Suppressor macrophage treated with lipopolysaccharide for 4 hours (primary cell): ENCODE results near the gene NFATC1.
"Not testable (repeated sequence)": the region's sequence is repeated elsewhere in the genome, so short reads cannot be mapped to it uniquely, and the experiment has no call there.

Source experiments
- DNase-seq: peaks from one replicate; pipeline ENCODE4 v3.0.0-alpha.2; 2020

Gene NFATC1

DNA sequence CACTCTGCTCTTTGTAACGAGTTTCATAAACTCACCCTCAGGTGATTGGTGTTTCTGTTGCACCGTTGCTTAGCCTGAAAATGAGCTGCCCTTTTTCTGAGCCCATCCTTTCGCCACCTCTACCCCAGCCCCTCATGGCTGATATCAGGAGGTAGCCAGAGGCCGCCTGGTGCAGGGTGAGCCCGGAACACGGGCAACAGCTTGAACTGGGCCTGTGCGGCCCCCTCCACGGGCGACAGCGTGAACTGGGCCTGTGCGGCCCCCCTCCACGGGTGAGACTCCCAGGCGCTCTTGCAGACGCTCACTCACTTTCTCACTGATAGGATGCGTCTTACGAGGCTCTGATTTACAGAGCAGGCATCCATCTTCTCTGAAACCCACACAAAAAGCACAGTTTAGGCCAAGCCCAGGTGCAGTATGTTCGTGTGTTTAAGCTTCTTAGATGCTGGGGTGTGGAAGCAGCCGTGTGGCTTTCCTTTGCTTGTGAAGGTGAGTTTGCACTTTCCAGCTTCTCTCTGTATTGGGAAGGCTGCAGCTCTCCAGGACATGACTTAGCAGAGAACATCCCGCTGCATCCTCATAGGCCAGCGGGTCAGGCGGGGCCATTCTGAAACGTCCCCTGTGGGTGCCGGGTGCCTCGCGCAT lies 83.5 kb downstream of the NFATC1 start:
- DNase-seq, result no peak

DNA sequence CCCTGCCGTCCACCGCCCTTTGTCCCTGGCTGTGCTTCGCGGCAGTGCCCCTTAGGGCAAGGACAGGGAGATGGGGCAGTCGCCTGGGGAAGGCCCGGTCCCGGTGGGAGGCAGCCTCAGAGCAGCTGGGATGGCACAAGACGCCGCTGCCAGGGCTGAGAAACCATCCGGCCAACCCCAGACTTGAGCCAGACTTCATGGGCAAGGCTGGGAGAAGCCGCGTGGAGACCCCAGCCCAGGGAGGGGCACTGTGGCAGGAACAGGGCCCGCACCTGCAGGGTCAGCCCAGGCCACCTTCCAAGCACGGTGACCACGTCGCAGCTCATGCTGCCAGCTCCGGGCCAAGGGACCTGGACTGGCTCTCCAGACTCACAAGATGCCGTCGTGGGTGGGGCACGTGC lies 84.0 kb downstream of the NFATC1 start:
- no peak for DNase-seq

DNA sequence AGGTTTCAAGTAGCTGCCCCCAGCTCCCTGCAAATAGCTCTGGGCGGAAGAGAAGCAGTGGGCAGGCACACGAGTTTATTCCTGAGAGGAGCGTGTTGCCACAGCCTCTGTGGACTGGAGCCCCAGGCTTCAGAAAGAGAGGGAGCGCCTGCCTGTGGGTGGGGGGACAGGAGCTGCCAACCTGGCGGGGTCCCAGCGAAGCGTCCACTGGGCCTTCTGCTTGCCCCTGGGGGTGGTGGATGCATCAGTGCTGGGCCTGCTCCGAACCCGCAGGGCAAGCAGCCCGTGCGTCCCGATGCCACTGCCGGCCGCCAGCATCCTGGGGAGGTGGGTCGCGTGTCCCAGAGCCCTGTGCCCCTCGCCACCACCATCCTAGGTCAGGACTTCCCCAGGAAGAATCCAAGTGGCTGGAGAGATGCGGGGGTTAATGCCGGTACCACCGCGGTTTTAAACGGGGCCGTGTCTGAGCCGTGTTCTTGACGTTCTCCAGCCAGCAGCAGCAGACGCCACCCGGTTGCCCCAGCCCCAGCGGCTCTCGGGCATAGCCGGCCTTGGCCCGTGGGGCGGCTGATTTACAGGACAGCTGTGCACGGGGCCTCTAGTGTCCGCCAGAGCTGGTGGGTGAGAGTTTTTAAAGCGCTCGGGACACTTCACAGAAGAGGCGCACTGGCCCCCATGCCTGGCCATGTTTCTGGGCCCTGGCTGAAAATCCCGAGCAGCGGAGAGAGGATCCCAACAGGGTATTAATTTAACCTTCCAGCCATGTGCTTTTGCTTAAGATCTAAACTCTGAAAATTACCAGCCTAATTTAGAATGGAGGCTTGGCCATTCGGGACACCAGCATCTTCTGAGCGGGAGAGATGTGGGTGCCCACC lies 84.7 kb downstream of the NFATC1 start:
- DNase-seq, result no peak

DNA sequence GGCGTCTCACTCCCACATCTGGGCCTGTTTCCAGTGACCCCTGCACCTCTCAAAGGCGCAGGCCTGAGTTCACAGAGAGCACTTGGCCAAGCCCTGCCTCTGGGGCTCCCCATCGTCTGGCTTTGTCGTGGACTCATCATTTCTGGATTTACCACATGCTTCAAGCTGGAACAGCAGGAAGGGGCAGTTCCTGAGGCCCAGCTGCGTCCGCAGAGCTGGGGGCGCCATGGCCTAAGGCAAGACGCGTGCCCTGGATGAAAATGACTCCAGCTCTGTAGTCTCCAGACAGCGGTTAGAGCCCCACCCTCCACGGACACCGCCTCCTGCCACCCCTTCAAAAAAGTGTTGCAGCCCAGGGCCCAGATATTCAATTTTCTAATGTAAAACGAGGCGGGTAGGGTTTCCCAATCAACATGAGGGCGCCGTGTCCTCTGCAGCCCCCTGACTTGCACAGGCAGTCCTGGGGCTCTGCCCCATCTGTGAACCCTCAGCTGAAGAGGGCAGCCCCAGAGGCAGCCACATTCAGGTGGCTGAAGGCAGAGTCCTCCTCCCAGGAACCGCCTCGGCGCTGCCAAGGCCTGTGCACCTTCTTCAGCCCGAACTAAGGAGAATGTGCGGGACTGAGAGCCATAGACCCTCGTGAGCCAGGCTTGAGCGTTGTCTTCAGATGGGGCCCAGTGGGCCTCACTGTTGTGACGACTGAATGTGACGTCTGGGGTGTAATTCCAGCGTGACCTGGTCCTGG lies 85.5 kb downstream of the NFATC1 start:
- no peak for DNase-seq

DNA sequence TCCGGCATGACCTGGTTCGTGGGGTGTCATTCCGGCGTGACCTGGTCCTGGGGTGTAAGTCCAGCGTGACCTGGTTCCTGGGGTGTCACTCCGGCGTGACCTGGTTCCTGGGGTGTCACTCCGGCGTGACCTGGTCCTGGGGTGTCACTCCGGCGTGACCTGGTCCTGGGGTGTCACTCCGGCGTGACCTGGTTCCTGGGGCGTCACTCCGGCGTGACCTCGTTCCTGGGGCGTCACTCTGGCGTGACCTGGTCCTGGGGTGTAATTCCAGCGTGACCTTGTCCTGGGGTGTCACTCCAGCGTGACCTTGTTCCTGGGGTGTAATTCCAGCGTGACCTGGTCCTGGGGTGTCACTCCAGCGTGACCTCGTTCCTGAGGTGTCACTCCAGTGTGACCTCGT lies 87.7 kb downstream of the NFATC1 start:
- not testable (repeated sequence) for DNase-seq

DNA sequence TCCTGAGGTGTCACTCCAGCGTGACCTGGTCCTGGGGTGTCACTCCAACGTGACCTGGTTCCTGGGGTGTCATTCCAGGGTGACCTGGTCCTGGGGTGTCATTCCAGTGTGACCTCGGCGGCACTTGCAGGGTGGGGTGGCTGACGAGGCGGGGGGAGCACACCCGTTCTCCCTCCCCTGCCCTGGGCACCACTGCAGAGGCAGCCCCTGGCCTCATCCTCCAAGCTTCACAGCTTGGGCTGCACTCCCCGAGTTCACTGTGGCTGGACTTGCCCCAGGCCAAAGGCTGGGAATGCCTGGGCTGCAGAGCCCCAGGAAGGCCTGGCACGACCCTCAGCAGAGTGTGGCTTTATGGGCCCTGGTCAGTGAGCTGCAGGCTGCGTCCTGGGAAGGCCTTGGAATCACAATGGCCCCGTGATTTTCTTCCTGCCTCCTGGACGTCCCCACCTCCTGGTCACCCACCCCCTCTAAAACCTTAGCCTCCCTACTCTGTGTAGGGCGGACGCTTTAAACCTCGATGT lies 88.3 kb downstream of the NFATC1 start:
- DNase-seq, result no peak

DNA sequence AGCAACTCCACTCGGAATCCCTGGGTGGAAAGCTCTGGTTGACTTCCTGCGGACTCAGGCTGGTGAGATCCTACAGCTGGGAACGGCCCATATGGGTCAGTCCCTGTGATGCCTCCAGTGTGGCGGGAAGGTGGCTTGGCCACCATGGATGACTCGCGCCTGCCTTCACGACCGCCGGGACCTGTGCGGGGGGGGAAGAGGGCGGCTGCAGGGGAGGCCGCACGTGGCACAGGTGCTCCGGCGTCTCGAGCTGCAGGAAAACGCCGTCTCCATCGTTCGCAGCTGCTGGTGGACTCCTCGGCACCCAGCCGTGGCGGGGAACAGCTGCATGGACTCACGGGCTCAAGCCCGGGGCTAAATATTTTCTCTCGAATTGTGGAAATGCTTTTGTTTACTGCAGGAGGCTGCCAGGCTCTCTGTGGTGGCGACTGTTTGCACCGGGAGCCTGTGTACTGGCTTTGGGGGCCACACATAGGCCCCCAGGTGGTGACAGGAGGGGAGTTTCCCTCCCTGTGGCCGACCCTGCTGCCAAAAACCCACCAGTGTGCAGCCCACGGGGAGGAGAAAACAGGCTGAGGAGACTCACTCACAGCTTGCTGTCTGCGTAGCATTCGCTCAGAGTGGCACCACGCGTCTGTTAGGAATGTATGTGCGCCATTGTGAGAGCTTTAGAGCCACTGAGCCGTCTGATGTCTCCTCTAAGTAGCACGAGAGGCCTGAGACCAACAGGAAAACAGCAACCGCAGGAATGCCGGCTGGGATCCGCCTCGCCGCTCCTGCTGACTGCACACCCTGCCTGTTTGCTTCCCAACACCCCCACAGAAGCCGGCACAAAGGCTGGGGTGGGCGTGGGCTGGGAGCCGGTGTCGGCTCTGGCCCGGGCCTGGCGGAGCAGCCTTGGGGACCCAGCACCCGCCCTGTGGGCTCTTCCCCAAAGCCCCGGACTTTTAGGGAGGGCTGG lies 89.2 kb downstream of the NFATC1 start:
- no peak for DNase-seq

DNA sequence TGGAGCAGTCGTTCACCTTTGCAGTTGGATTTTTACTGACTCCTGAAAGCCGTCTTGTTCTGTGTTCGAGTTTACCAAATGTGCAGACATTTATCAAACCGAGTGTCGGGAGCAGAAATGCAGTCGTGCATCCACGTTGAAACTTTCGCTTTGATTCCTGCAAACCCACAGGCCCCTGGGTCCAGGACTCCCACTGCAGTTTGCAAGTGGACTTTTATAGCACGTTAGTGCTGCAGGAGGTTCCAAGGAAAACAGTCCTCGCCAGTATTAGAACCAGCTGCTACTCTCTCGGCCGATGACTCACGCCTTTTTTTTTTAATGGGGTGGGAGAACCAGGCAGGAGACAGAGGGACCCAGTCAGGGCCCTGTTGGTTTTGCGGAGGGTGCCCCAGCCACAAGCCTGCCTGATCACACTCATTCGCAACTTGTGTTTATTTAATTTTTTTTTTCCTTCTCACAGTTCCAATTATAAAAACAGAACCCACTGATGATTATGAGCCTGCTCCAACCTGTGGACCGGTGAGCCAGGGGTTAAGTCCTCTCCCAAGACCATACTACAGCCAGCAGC lies 90.1 kb downstream of the NFATC1 start:
- DNase-seq, result no peak

DNA sequence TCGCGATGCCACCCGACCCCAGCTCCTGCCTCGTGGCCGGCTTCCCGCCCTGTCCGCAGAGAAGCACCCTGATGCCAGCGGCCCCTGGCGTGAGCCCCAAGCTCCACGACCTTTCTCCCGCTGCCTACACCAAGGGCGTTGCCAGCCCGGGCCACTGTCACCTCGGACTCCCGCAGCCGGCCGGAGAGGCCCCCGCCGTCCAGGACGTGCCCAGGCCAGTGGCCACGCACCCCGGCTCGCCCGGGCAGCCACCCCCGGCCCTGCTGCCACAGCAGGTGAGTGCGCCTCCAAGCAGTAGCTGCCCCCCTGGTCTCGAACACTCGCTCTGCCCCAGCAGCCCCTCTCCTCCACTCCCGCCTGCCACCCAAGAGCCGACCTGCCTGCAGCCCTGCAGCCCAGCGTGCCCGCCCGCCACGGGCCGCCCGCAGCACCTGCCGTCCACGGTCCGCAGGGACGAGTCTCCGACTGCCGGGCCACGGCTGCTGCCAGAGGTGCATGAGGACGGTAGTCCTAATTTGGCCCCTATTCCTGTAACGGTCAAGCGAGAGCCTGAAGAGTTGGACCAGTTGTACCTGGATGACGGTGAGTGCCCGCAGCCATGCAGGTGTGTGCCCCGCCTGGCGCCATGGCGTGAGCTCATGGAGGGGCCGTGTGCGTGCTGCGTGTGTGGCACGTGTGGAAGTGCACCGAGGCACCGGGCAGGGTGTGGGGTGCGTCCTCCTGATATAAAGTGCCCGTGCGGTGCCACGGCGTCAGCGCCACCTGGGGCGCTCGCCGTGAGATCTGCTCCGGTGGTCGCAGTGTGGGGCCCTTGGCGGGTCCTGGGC lies 90.8 kb downstream of the NFATC1 start:
- DNase-seq, result no peak

DNA sequence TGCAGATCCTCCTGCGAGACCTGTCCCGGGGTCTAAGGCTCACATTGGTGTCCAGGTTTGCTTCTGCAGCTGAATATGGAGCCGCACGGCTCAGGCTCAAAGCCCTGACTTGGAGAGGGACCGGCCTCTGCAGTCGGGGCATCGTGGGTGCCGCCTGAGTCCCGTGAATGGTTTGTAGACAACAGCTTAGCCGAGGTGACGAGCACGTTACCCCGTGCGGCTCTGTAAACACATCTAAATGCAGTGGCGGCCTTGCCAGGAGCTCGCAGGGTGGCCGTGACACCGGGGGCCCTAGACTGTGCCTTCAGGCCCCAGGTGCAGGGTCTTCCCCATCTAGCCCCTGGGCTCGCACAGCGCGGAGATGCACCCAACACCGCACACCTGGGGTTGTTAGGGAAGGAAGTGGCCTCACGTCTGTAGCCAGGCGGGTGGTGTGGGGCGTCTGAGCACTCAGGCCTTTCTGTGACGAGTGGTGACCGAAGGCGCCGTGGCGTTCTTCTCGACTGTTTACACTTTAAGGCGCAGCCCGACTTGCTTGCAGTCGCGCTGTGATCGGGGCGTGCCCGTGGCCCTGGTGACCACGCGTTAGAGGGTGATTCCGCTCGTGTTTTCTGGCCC lies 91.6 kb downstream of the NFATC1 start:
- DNase-seq, result no peak

DNA sequence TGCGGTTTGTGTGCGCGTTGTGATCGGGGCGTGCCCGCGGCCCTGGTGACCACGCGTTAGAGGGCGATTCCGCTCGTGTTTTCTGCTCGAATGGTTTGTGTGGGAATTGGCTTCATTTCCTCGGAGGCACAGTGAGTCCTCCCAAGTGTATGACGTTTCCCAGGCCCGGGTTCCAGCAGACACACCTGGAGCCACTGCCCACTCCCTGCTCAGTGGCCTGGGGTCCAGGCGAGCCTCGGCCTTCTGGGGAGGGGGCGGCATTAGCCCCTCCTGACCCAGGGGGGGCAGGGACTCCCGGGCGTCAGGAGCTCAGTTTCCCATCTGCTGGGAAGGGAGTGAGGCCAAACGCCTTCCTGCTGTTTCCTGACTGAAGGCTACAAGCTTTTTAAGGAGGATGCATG lies 92.1 kb downstream of the NFATC1 start:
- DNase-seq, result no peak

DNA sequence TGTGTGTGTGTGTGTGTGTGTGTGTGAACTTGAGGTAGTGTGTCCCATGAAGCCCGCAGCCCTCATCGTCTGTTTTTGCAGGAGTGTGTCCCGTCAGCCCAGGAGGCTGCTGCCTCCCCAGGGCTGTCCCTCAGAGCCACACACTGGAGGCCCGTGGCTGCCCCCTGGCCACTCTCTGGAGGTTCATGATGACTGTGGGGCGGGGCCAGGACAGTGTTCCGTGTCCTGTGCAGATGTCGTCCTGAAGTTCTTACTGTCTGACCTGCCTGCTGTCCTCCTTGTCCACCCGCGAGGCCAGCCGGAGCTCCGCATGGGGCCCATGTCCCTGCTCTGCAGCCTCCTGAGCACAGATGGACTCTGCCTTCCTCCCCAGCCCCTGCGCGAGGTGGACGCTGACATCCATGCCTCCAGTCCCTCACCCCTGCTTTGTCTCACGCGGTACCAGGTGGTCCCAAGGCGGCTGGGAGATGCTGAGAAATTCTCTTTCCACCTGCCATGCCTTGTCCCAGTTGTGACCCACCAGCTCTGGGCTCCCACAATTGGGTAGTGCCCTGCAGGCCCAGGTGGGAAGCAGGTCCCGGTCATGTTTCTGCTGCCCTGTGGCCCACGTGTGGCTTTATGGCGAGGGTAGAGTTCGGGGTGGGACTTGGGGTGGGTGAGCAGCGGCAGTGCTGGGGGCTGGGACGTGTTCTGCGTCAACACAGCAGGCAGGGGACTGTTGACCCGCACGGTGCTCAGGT lies 92.8 kb downstream of the NFATC1 start:
- no peak for DNase-seq

DNA sequence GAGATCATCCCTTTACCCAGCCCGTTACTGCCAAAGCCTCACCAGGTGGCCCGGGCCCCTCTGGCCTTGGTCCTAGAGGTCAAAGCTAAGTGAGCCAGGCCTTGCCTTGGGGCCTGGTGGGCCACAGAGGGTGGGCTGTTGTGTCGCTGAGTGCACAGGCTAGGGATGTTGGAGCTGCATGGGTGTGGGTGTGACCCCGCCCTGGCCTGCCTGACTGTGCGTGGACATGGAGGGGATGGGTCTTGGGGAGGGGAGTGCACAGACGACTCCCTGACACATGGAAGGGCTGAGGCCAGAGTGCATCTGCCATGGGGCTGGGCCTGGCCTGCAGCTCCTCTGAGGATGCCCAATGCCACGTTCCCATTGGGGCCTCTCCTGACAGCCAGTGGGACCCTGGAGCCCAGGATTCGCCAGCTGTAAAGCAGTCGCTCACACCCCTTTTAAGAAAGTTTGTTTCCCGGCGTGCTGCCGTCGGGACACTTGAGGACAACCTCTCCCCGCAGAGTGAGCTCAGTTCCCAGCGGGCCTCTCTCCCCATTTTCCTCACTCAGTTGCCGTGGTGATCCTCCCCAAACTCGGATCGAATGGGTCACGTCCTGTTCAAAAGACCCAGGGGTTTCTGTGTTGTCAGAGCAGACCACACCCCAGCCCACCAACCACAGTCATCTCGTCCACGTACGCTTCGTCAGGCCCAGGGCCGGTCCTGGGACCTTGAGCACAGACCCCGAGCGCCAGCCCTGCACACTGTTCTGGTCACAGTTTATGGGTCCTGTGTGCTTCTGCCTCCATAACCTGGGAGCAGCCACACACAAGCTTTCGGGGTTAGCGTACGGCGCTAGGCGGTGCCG lies 93.5 kb downstream of the NFATC1 start:
- no peak for DNase-seq

DNA sequence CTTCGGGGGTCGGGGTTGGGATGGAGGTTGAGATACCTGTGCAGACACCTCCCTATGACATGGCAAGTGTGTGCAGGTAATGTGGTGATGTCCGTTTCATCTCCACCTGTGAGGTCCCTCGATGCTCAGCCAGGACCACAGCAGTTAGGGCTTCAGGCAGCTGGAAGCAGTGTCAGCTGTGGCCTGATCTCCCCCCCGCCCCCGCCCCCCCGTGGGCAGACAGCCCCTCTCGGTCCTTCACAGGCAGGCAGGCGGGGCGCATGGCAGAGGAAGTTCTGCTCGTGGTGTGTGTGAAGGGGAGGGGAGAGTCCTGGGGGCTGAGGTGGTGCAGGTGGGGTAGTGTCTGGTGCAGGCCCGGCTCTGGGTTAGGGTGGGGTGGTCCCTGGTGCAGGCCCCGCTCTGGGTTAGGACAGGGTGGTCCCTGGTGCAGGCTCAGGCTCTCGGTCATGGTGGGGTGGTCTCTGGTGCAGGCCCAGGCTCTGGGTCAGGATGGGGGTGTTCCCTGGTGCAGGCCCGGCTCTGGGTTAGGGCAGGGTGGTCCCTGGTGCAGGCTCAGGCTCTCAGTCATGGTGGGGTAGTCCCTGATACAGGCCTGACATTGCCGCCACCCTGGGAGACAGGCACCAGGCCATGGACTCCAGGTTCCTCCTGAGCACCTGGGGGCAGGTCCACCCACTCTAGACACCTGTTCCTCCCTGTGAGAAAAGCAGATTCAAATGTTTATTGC lies 94.3 kb downstream of the NFATC1 start:
- no peak for DNase-seq

DNA sequence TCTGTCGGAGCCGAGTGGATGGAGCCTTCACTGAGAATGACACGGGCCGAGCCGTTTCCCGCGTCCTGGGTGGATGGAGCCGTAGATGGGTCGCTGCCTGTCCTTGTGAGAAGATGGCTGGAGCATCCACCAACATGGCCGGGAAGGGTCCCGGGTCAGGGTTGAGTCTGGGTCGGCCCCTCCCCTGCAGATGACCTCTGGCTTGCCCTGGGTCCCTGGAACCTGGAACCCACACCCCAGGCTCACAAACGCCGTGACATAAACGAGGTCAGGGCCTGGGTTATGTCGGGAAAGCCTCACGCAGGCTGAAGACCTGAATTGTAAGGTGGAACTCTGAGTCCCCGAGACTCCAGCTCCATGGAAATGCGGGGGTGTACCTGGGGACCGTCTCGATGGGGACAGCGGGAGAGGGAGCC lies 94.9 kb downstream of the NFATC1 start:
- no peak for DNase-seq

DNA sequence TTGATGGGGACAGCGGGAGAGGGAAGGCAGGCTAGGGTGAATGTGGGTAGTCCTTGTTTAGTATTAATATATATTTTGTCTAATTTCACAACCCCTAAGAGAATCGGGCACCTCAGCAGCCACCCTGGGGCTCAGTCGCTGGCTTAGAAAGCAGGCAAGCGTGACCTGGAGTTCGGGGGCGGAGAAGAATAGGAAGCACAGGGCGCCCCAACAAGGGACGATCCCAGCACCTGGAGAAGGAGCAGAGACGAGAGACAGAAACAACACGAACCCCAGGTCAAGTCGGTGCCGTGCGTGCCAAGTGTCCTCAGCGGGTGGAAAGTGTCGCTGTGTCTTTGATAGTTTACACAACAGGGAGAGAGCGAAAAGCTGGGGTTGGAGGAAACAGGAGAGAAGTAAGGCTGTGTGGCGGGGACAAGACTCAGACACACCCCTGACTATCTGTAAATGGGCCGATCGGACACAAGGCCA lies 95.4 kb downstream of the NFATC1 start:
- no peak for DNase-seq

DNA sequence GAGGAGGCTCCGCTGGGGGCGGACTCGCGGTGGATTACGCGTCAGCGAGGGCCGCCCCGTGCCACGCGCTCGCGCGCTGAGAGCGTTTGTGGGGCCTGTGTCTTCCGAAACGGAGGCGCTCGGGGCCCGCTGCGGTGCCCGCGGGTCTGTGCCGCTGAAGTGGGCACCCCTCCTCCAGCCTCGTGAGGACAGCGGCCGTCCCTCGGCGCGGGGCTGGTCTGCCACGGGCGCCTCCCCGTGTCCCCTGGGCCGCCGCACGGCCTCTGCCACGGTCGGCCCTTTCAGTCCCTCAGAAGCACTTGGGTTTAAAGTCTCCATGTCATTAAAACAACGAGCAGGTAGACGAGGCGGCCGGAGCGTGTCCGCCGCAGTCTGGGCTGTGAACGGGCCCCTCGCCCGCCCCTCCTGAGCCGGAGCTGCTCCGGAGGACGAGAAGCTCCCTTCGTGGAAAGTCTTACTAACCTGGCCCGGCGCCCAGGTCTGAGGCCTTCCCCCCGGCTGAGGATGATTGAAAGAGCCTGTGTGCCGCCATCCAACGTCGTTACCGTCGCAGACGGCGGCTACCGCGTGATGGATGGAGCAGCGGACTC lies 97.6 kb downstream of the NFATC1 start:
- DNase-seq, result no peak

DNA sequence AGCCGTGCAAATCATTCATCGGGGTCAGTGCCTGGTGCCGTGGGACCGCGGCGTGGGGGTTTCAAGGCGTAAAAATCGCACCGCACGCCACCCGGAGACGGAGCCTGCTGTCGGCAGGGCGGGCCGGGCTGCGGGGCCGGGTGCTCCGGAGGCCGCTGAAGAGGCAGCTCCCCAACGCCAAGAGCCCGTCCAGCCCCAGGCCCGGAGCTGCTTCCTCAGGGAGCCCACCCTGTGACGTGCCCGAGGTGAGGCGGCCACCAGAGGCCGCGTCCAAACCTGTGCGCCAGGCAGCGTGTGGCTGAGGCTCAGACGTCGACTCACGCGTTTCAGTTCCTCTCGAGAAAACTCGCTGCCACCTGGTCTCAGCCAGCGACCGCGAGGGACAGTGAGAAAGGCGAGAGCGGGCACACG lies 98.1 kb downstream of the NFATC1 start:
- no peak for DNase-seq
